Suprapubic skin (tissue), 3 donors: ENCODE measurements around the gene MYO1C.

Source experiments
- CTCF ChIP-seq, 2 donors: fragments of 200-600 bp in 1 of 2; fragments of 450-650 bp in 1 of 2; sonication (generic) in 1 of 2; IDR thresholded peaks; one replicate each; pipeline ENCODE4 v1.5.1; 2016 to 2019; ENCODE audit warnings: antibody characterized with exemption in 2 of 2, mild to moderate bottlenecking in 1 of 2, moderate library complexity in 1 of 2
- POLR2AphosphoS5 ChIP-seq, 3 donors: sonication (generic); formaldehyde crosslinking; IDR thresholded peaks; one replicate each; pipeline ENCODE4 v1.6.1; 2017; ENCODE audit warnings: antibody characterized with exemption in 3 of 3

GRCh38 chr17:1491443-1492248 is 840 bp downstream of the MYO1C start:
- TF ChIP-seq CTCF (IDR thresholded peaks at IDR 0.05) (no peak), POLR2AphosphoS5 (IDR thresholded peaks at IDR 0.05) (no peak)
